Adipocyte (in vitro differentiated cells): Measurements from ENCODE around the gene TM4SF20.

Experiments used
- DNase-seq: peaks from one replicate; pipeline ENCODE4 v3.0.0-alpha.2; 2015; ENCODE audit warnings: low read depth
- H3K27me3 ChIP-seq: replicated peaks from 2 replicates; pipeline ENCODE4 v1.7.0; 2013; ENCODE audit warnings: mild to moderate bottlenecking, low read length, moderate library complexity; ENCODE audit not compliant: control insufficient read depth, insufficient read depth
- H3K36me3 ChIP-seq: 2 replicates; pipeline ENCODE4 v1.7.0; 2013; ENCODE audit warnings: low read length, mild to moderate bottlenecking, moderate library complexity; ENCODE audit not compliant: control insufficient read depth, insufficient read depth, severe bottlenecking
- H3K4me1 ChIP-seq: 2 replicates; pipeline ENCODE4 v1.7.0; 2013; ENCODE audit warnings: mild to moderate bottlenecking, low read length, moderate library complexity; ENCODE audit not compliant: control insufficient read depth, insufficient read depth
- H3K4me3 ChIP-seq: 2 replicates; pipeline ENCODE4 v1.7.0; 2013; ENCODE audit warnings: mild to moderate bottlenecking, low read length, moderate library complexity
- H3K9ac ChIP-seq: 2 replicates; pipeline ENCODE4 v1.7.0; 2013; ENCODE audit warnings: mild to moderate bottlenecking, low read length, moderate library complexity
- H3K9me3 ChIP-seq: 2 replicates; pipeline ENCODE4 v1.7.0; 2013; ENCODE audit warnings: mild to moderate bottlenecking, low read length, moderate library complexity; ENCODE audit not compliant: control insufficient read depth

TM4SF20 gene, protein sequence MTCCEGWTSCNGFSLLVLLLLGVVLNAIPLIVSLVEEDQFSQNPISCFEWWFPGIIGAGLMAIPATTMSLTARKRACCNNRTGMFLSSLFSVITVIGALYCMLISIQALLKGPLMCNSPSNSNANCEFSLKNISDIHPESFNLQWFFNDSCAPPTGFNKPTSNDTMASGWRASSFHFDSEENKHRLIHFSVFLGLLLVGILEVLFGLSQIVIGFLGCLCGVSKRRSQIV

GRCh38 chr2:227379095-227379494 is at the start of gene TM4SF20:
Gene TM4SF20 (minus strand): TSS chr2:227379306. CDS start chr2:227379268, 38 bp downstream.
- H3K9ac ChIP-seq: peak within 1 kb of the TSS; percentile 57
- H3K4me1 ChIP-seq: peaks cover 26% of the 10 kb centered on the region
- no peaks in the 10 kb centered on the region for H3K9me3 ChIP-seq
- H3K4me3 ChIP-seq: no peak within 1 kb of the TSS
- DNase-seq: no peak
- no peaks in the 10 kb centered on the region for H3K36me3 ChIP-seq
- H3K27me3 ChIP-seq: no peaks in the 10 kb centered on the region

DNA sequence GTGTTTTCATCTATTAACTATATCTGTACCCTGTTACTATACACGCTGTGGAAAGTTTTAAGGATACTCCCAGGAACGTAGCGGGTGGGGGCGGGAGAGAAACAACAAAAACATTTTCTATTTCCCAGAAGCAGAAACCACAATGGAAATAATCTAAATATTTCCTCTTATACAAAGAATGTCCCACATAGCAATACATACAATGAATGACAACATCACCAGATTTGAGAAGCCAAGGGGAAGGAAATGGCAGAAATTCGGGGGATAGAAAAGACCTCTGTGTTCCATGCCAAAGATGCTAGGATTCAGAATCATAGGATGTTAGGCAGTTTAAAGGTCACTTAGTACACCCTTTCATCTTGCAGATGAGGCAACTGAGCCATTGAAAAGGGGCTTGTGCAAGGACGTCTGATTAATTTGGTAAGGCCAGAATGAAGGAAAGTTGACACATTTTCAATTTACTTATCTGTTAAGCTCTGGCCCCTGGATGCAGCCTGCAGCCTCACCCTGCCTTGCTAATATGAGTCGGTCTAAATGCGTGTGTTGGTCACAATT is 49.7 kb upstream of the TM4SF20 start:
- H3K9me3 ChIP-seq: peaks cover 11% of the 10 kb centered on the region
- no peaks in the 10 kb centered on the region for H3K36me3 ChIP-seq
- H3K4me1 ChIP-seq: peaks cover 5% of the 10 kb centered on the region
- no peak overlapping the region for H3K4me3 ChIP-seq
- DNase-seq: no peak
- H3K9ac ChIP-seq: no peak overlapping the region
- H3K27me3 ChIP-seq: no peaks in the 10 kb centered on the region

- H3K4me1 ChIP-seq: no peaks in the 10 kb centered on the region
- H3K27me3 ChIP-seq: no peaks in the 10 kb centered on the region
- H3K36me3 ChIP-seq: no peaks in the 10 kb centered on the region
- H3K4me3 ChIP-seq: no peak overlapping the region
- no peaks in the 10 kb centered on the region for H3K9me3 ChIP-seq
- H3K9ac ChIP-seq: no peak overlapping the region
- DNase-seq: no peak
Measured at GRCh38 chr2:227423656-227424499, 44.8 kb upstream of the TM4SF20 start.

GRCh38 chr2:227420087-227421052 is 41.3 kb upstream of the TM4SF20 start:
- no peak for DNase-seq
- Histone ChIP-seq H3K4me3 (no peak overlapping the region), H3K9me3 (no peaks in the 10 kb centered on the region), H3K9ac (no peak overlapping the region), H3K27me3 (no peaks in the 10 kb centered on the region), H3K36me3 (no peaks in the 10 kb centered on the region), H3K4me1 (peaks cover 13% of the 10 kb centered on the region)

- no peak for DNase-seq
- H3K4me3 ChIP-seq: no peak overlapping the region
- H3K4me1 ChIP-seq: peaks cover 24% of the 10 kb centered on the region
- H3K36me3 ChIP-seq: no peaks in the 10 kb centered on the region
- H3K9ac ChIP-seq: no peak overlapping the region
- no peaks in the 10 kb centered on the region for H3K9me3 ChIP-seq
- H3K27me3 ChIP-seq: no peaks in the 10 kb centered on the region
Measured at GRCh38 chr2:227416701-227417100, 37.6 kb upstream of the TM4SF20 start.

DNA sequence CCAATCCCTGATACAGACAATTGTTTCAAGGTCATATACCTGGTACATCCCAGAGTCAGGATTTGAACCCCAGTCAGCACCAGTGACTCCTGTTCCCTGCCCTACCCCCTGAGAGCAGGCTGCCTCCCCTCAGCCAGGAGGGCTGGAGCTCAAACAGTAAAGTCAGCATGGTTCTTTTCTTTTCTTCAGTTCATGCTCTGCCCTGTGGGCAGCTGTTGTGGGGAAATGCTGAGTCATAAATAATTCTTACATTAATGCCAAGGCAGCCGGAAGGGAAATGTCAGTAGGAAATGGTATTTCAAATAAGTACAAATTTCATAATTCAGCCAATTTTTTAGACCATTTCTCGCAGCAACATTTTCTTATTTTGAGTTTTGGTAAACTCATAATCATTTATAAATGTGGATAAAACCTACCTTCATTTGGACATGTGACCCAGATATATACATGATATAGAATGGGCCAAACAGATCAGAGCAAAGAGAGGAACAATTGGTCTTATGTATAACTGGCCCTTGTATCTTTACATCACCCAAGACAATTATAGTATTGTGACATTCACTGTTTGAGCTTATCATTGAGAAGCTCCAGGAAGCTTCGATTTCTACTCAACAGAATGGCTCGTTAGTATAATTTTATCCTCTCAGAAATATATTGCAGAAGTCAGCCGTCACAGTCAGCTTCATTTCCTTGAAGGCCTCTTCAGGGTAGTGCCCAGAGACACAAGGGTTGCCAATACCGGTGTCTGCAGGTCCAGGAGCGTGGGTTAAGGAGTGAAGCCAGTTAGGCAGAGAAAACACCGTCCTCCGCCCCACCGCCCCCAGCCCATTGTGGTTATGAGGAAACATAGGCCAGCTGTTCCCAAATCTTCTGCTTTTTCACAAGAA is 36.7 kb upstream of the TM4SF20 start:
- DNase-seq: peak; percentile 89
- peak overlapping the region; percentile 52 for H3K9ac ChIP-seq
- H3K4me1 ChIP-seq: peaks cover 24% of the 10 kb centered on the region
- no peaks in the 10 kb centered on the region for H3K27me3 ChIP-seq
- H3K9me3 ChIP-seq: no peaks in the 10 kb centered on the region
- no peaks in the 10 kb centered on the region for H3K36me3 ChIP-seq
- no peak overlapping the region for H3K4me3 ChIP-seq

GRCh38 chr2:227414846-227415245 is 35.7 kb upstream of the TM4SF20 start:
- Histone ChIP-seq H3K36me3 (no peaks in the 10 kb centered on the region), H3K9me3 (no peaks in the 10 kb centered on the region), H3K4me3 (no peak overlapping the region), H3K4me1 (peaks cover 24% of the 10 kb centered on the region), H3K9ac (no peak overlapping the region), H3K27me3 (no peaks in the 10 kb centered on the region)
- peak; percentile 51 for DNase-seq

GRCh38 chr2:227413371-227413770 is 34.3 kb upstream of the TM4SF20 start:
- Histone ChIP-seq H3K9me3 (no peaks in the 10 kb centered on the region), H3K9ac (no peak overlapping the region), H3K4me1 (peaks cover 24% of the 10 kb centered on the region), H3K27me3 (no peaks in the 10 kb centered on the region), H3K4me3 (no peak overlapping the region), H3K36me3 (no peaks in the 10 kb centered on the region)
- DNase-seq: no peak

DNA sequence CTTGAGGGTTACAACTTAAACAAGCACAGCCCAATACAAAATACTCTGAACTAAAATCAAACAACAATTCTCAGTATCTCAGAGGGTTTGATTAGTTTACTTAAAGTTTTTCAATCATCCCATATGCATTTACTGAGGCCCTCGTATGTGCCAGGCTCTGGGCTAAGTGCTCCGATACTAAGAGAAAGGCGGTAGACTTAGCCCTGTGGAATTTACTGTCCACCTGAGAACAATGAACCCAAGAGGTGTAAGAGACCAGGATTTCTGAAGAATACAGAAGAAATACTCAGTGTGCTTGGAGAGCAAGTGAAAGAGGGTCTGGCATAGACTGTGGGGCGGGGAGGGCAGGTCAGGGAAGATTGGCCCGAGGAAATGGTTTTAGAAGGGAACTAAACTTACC is 33.8 kb upstream of the TM4SF20 start:
- no peaks in the 10 kb centered on the region for H3K36me3 ChIP-seq
- no peaks in the 10 kb centered on the region for H3K27me3 ChIP-seq
- no peaks in the 10 kb centered on the region for H3K9me3 ChIP-seq
- H3K9ac ChIP-seq: no peak overlapping the region
- H3K4me3 ChIP-seq: no peak overlapping the region
- peaks cover 24% of the 10 kb centered on the region for H3K4me1 ChIP-seq
- DNase-seq: no peak

DNA sequence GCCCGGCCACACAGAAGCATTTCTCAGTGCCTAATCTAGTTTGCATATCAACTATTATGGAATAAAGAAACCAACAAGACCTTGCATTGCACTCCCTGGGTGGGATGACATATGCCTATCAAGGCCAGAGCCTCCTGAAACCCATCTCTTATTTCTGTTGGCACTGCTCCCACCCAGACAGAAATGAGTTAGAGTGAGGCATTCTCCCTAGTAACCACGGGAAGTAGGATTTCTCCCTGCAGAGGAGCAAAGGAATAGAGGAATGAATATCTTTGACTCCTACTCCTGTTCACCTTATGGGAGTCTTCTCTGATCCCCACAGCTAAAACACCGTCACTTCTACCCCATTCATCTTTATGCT is 32.9 kb upstream of the TM4SF20 start:
- Histone ChIP-seq H3K9me3 (no peaks in the 10 kb centered on the region), H3K9ac (no peak overlapping the region)
- no peak for DNase-seq

More for the DNA sequence above, 32.9 kb upstream of the TM4SF20 start:
- Histone ChIP-seq H3K4me1 (peaks cover 27% of the 10 kb centered on the region), H3K27me3 (no peaks in the 10 kb centered on the region), H3K36me3 (no peaks in the 10 kb centered on the region), H3K4me3 (no peak overlapping the region)
